Hepatocyte (in vitro differentiated cells): ENCODE data around the gene BCAS3. TPM values are rescaled to one million over a fixed set of nuclear protein-coding genes. Genes with fewer than 3 reads are reported as not detected.
A peak's percentile ranks its signal among the peaks of the same experiment; 100 is the strongest.

Source experiments
- DNase-seq: peaks from one replicate; pipeline ENCODE4 v3.0.0-alpha.2; 2016; ENCODE audit warnings: low spot score
- H2AFZ ChIP-seq: fragments of 200-600 bp; sonication (generic); 2 replicates; pipeline ENCODE4 v1.6.0; 2016; ENCODE audit warnings: antibody characterized with exemption, mild to moderate bottlenecking
- H3K27ac ChIP-seq: fragments of 200-600 bp; sonication (generic); 2 replicates; pipeline ENCODE4 v1.5.1; 2016; ENCODE audit warnings: mild to moderate bottlenecking
- H3K27me3 ChIP-seq: fragments of 200-600 bp; sonication (generic); 2 replicates; pipeline ENCODE4 v1.6.1; 2016
- H3K36me3 ChIP-seq: fragments of 200-600 bp; sonication (generic); replicated peaks from 2 replicates; pipeline ENCODE4 v1.5.1; 2016; ENCODE audit warnings: low read depth; ENCODE audit not compliant: insufficient read depth
- H3K4me1 ChIP-seq: fragments of 200-600 bp; sonication (generic); 2 replicates; pipeline ENCODE4 v1.5.1; 2016; ENCODE audit warnings: mild to moderate bottlenecking, moderate library complexity; ENCODE audit not compliant: insufficient read depth
- H3K4me2 ChIP-seq: fragments of 200-600 bp; sonication (generic); 2 replicates; pipeline ENCODE4 v1.6.0; 2016
- H3K4me3 ChIP-seq: fragments of 200-600 bp; sonication (generic); 2 replicates; pipeline ENCODE4 v1.5.1; 2016; ENCODE audit warnings: mild to moderate bottlenecking
- H3K79me2 ChIP-seq: fragments of 200-600 bp; sonication (generic); 2 replicates; pipeline ENCODE4 v1.6.0; 2017; ENCODE audit warnings: mild to moderate bottlenecking
- H3K9me2 ChIP-seq: fragments of 200-600 bp; sonication (generic); replicated peaks from 2 replicates; pipeline ENCODE4 v1.6.0; 2017; ENCODE audit warnings: mild to moderate bottlenecking; ENCODE audit not compliant: insufficient read depth
- H3K9me3 ChIP-seq: fragments of 200-600 bp; sonication (generic); 2 replicates; pipeline ENCODE4 v1.5.1; 2016; ENCODE audit warnings: low read depth, mild to moderate bottlenecking
- H4K20me1 ChIP-seq: fragments of 200-600 bp; sonication (generic); 2 replicates; pipeline ENCODE4 v1.6.0; 2016; ENCODE audit warnings: mild to moderate bottlenecking; ENCODE audit not compliant: insufficient read depth, poor library complexity, severe bottlenecking
- EZH2 ChIP-seq: fragments of 200-600 bp; sonication (generic); IDR thresholded peaks from 2 replicates; pipeline ENCODE4 v1.6.1; 2016; ENCODE audit warnings: antibody characterized with exemption, mild to moderate bottlenecking, borderline replicate concordance
- EZH2phosphoT487 ChIP-seq: fragments of 200-600 bp; sonication (generic); IDR thresholded peaks from one replicate; pipeline ENCODE4 v1.6.1; 2018; ENCODE audit warnings: antibody characterized with exemption, mild to moderate bottlenecking, low read depth, moderate library complexity; ENCODE audit not compliant: unreplicated experiment, severe bottlenecking
- WGBS: methylation state at CpG from one replicate; pipeline ENCODE4 v1.1.6; 2016; ENCODE audit warnings: low lambda C conversion rate; ENCODE audit errors: missing lambda C conversion rate; 5-methylcytosine and 5-hydroxymethylcytosine counted together
- polyA plus RNA-seq: library from polyadenylated mRNA; unstranded; fragments of >200 nt; fragmentation: Nextera tagmentation; extraction: Ambion mirVana; gene quantifications from 2 replicates; pipeline ENCODE4 v1.2.1, GENCODE V29; 2016
- total RNA-seq: library from RNA; depleted of rRNA; stranded (reverse); fragments of >200 nt; gene quantifications from 2 replicates; pipeline ENCODE4 v1.2.3, GENCODE V29; 2014
- TF ChIP-seq, protein P1 (sequence below): fragments of 200-600 bp; sonication (generic); IDR thresholded peaks from 2 replicates; pipeline ENCODE4 v1.5.1; 2016; ENCODE audit warnings: antibody characterized with exemption, mild to moderate bottlenecking; ENCODE audit not compliant: poor library complexity

Gene BCAS3
- total and polyA plus RNA-seq, 2 experiments from 2014 or later, result 16.5 to 58.8 TPM

DNA sequence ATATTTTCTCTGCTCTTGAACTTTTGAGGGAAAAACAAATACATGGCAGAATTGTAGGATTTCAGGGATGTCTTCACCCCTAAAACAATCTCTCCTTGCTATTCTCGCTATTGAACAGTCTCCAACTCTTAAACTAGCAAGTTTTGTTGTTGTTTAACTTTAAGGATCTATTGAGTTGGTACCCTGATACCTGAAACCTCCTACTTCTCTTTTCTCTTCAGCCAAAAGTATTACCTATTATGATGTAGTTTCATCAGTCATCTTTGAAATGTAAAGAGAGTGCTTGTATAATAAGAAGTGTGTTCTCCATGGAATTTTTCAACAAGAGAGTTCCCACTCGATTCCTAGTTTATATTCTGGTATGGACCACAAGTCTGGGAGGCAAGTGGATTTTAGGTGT, 510.4 kb downstream of the BCAS3 start:
- Histone ChIP-seq H3K27ac (no peak overlapping the region), H2AFZ (no peak overlapping the region), H3K79me2 (no peaks in the 10 kb centered on the region), H3K36me3 (no peaks in the 10 kb centered on the region), H3K4me2 (no peak overlapping the region), H4K20me1 (no peaks in the 10 kb centered on the region), H3K4me3 (no peak overlapping the region), H3K27me3 (no peaks in the 10 kb centered on the region), H3K4me1 (no peaks in the 10 kb centered on the region), H3K9me3 (no peaks in the 10 kb centered on the region), H3K9me2 (no peaks in the 10 kb centered on the region)
- no peak for TF ChIP-seq EZH2
- TF ChIP-seq EZH2phosphoT487, result no peak
- TF ChIP-seq, protein P1, sequence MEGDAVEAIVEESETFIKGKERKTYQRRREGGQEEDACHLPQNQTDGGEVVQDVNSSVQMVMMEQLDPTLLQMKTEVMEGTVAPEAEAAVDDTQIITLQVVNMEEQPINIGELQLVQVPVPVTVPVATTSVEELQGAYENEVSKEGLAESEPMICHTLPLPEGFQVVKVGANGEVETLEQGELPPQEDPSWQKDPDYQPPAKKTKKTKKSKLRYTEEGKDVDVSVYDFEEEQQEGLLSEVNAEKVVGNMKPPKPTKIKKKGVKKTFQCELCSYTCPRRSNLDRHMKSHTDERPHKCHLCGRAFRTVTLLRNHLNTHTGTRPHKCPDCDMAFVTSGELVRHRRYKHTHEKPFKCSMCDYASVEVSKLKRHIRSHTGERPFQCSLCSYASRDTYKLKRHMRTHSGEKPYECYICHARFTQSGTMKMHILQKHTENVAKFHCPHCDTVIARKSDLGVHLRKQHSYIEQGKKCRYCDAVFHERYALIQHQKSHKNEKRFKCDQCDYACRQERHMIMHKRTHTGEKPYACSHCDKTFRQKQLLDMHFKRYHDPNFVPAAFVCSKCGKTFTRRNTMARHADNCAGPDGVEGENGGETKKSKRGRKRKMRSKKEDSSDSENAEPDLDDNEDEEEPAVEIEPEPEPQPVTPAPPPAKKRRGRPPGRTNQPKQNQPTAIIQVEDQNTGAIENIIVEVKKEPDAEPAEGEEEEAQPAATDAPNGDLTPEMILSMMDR, result no peak
- WGBS, result 80% methylated on average over 2 of the region's 2 CpGs
- DNase-seq, result no peak

DNA sequence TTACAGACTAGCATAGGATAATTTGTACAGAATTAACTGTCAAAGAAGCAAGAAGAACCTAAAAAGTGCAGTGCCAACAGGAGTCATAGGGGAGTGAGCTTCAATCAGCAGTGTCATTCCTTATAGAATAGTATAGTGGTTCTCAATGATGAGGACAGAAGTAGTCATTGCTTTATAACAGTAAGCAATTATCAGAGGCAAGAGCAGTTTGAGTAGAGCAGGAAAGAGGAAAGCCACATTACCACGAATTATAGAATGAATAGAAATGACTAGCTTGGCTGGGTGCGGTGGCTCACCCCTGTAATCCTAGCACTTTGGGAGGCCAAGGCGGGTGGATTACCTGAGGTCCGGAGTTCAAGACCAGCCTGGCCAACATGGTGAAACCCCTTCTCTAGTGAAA, 512.3 kb downstream of the BCAS3 start:
- no peaks in the 10 kb centered on the region for H3K79me2 ChIP-seq
- H3K4me1 ChIP-seq, result no peaks in the 10 kb centered on the region
- H3K9me3 ChIP-seq, result no peaks in the 10 kb centered on the region
- H3K36me3 ChIP-seq, result no peaks in the 10 kb centered on the region
- no peak overlapping the region for H3K27ac ChIP-seq
- H2AFZ ChIP-seq, result no peak overlapping the region
- DNase-seq, result no peak
- WGBS, result 99% methylated on average over 4 of the region's 4 CpGs
- no peak overlapping the region for H3K4me2 ChIP-seq
- H3K4me3 ChIP-seq, result no peak overlapping the region
- no peak for TF ChIP-seq EZH2phosphoT487
- no peak for TF ChIP-seq EZH2
- TF ChIP-seq, protein P1, result no peak
- no peaks in the 10 kb centered on the region for H4K20me1 ChIP-seq
- no peaks in the 10 kb centered on the region for H3K9me2 ChIP-seq
- H3K27me3 ChIP-seq, result no peaks in the 10 kb centered on the region

GRCh38 chr17:61196302-61196704, 518.7 kb downstream of the BCAS3 start:
- Histone ChIP-seq H2AFZ (no peak overlapping the region), H3K4me3 (no peak overlapping the region), H3K4me1 (peaks cover 8% of the 10 kb centered on the region), H3K27ac (peak overlapping the region; percentile 52), H3K79me2 (no peaks in the 10 kb centered on the region), H3K36me3 (no peaks in the 10 kb centered on the region), H3K9me2 (no peaks in the 10 kb centered on the region), H3K9me3 (no peaks in the 10 kb centered on the region), H3K4me2 (peak overlapping the region; percentile 59), H3K27me3 (no peaks in the 10 kb centered on the region), H4K20me1 (no peaks in the 10 kb centered on the region)
- DNase-seq, result no peak
- 65% methylated on average over 7 of the region's 7 CpGs for WGBS
- TF ChIP-seq EZH2 (no peak), EZH2phosphoT487 (no peak)
- TF ChIP-seq, protein P1, result no peak

- Histone ChIP-seq H3K27me3 (no peaks in the 10 kb centered on the region), H3K27ac (peak overlapping the region; percentile 52), H3K36me3 (no peaks in the 10 kb centered on the region), H4K20me1 (no peaks in the 10 kb centered on the region), H3K79me2 (no peaks in the 10 kb centered on the region), H3K9me2 (no peaks in the 10 kb centered on the region), H3K9me3 (no peaks in the 10 kb centered on the region), H3K4me1 (peaks cover 9% of the 10 kb centered on the region), H3K4me3 (no peak overlapping the region), H3K4me2 (peak overlapping the region; percentile 59), H2AFZ (no peak overlapping the region)
- 56% methylated on average over 3 of the region's 3 CpGs for WGBS
- DNase-seq, result no peak
- TF ChIP-seq EZH2phosphoT487 (no peak), EZH2 (no peak)
- TF ChIP-seq, protein P1, result no peak
Measured at GRCh38 chr17:61196799-61197198, 519.1 kb downstream of the BCAS3 start.
